Panc1 (cell line): Measurements from ENCODE around the gene CEP126. TPM values are rescaled to one million over a fixed set of nuclear protein-coding genes. Genes with fewer than 3 reads are reported as not detected.
A peak's percentile ranks its signal among the peaks of the same experiment; 100 is the strongest.

Experiments
- ATAC-seq: fragments of 200-7000 bp; cut with Tn5 transposase; 2 replicates; pipeline ENCODE4 v1.9.1; 2020; ENCODE audit warnings: mild to moderate bottlenecking, moderate library complexity
- BruUV-seq: library from RNA; stranded (reverse); fragments of 400-500 nt; replicated peaks from 2 replicates; lab custom pipeline; 2021; lab: Mats Ljungman, UMichigan
- CTCF ChIA-PET: fragments of 300-600 bp; sonication (Branson Sonifier 250); formaldehyde crosslinking; loops from one replicate; lab custom pipeline; 2022; ENCODE audit warnings: antibody characterized with exemption; lab: Charles Lee
- POLR2A ChIA-PET: fragments of 300-600 bp; sonication (Branson Sonifier 250); formaldehyde crosslinking; loops from one replicate; lab custom pipeline; 2022; ENCODE audit warnings: antibody characterized with exemption; lab: Charles Lee
- DNase-seq: peaks from one replicate; pipeline ENCODE4 v3.0.0-alpha.2; 2010; ENCODE audit warnings: low read depth, low spot score
- H3K27ac ChIP-seq: 2 replicates; pipeline ENCODE4 v1.5.1; 2011; ENCODE audit warnings: mild to moderate bottlenecking, low read length, inconsistent platforms
- H3K27me3 ChIP-seq: fragments of 200-500 bp; sonication (Bioruptor generic); 2 replicates; pipeline ENCODE4 v1.6.0; 2014; ENCODE audit warnings: low read length, inconsistent platforms; ENCODE audit not compliant: control insufficient read depth, insufficient read depth
- H3K36me3 ChIP-seq: fragments of 200-500 bp; sonication (Bioruptor generic); 2 replicates; pipeline ENCODE4 v1.5.1; 2014; ENCODE audit warnings: inconsistent platforms, mild to moderate bottlenecking, low read length, moderate library complexity; ENCODE audit not compliant: control insufficient read depth, insufficient read depth
- H3K4me1 ChIP-seq: 2 replicates; pipeline ENCODE4 v1.5.1; 2011; ENCODE audit warnings: inconsistent platforms, mild to moderate bottlenecking, low read length, moderate library complexity; ENCODE audit not compliant: control insufficient read depth, insufficient read depth
- H3K4me3 ChIP-seq, 2 experiments: 2 replicates each; pipeline ENCODE4 v1.5.1; 2011 to 2012; ENCODE audit warnings: low read depth in 2 of 2, low read length in 2 of 2, mild to moderate bottlenecking in 2 of 2, inconsistent platforms in 1 of 2, moderate library complexity in 1 of 2
- H3K9me3 ChIP-seq: fragments of 200-500 bp; sonication (Bioruptor generic); 2 replicates; pipeline ENCODE4 v1.5.1; 2014; ENCODE audit warnings: low read depth, mild to moderate bottlenecking, inconsistent platforms, low read length, moderate library complexity; ENCODE audit not compliant: control insufficient read depth, insufficient read depth
- CTCF ChIP-seq: fragments of 450-650 bp; IDR thresholded peaks from 2 replicates; pipeline ENCODE4 v1.5.1; 2017; ENCODE audit warnings: mild to moderate bottlenecking
- POLR2AphosphoS5 ChIP-seq: IDR thresholded peaks from 2 replicates; pipeline ENCODE4 v1.6.1; 2012; ENCODE audit warnings: mild to moderate bottlenecking, low read depth, low read length, moderate library complexity
- REST ChIP-seq, 2 experiments: IDR thresholded peaks; 2 replicates each; pipeline ENCODE4 v1.6.1; 2011 to 2012; ENCODE audit warnings: low read depth in 2 of 2, control low read depth in 1 of 2, low read length in 1 of 2, mild to moderate bottlenecking in 1 of 2, moderate library complexity in 1 of 2; ENCODE audit not compliant: insufficient read depth in 1 of 2
- SIN3A ChIP-seq: IDR thresholded peaks from 2 replicates; pipeline ENCODE4 v1.6.1; 2012; ENCODE audit warnings: low read depth, mild to moderate bottlenecking, low read length, moderate library complexity, borderline replicate concordance; ENCODE audit not compliant: insufficient read depth
- TCF7L2 ChIP-seq: IDR thresholded peaks from 2 replicates; pipeline ENCODE4 v1.6.1; 2011; ENCODE audit warnings: mild to moderate bottlenecking, low read depth, low read length, inconsistent platforms
- in situ Hi-C: cut with HindIII; loops from 2 replicates; pipeline ENCODE4 v1.10.0; 2016; ENCODE audit warnings: low sequenced_read_pairs, low pct_unique_long_range_greater_than_20kb
- intact Hi-C: fragments of 100-400 bp; cut with micrococcal nuclease; formaldehyde crosslinking; loops from one replicate; pipeline ENCODE4 v1.10.0; 2022; ENCODE audit not compliant: unreplicated experiment
- total RNA-seq: library from RNA; stranded (reverse); gene quantifications from one replicate; pipeline ENCODE4 v1.2.1, GENCODE V29; 2021; ENCODE audit not compliant: unreplicated experiment

Gene CEP126
- total RNA-seq, 1 experiment from 2014 or later = 6.6 TPM

DNA sequence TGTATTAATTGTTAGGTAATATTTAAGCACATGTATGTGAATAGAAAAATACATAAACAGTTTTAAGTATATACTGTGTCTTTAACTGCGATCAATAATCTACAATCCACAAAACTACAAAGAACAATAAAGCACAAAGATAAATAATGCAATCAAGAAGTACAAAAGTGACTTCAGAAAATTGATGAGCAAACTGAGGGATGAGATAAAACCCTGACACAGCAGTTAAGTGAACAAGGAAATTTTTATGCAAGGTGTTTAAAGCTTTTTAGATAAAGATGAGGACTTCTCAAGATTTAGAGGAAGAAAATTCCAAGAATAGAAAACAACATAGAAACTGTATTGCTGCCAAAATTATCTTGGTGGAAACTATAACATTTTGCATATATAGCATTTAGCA lies 60.0 kb downstream of the CEP126 start:
- no peaks in the 10 kb centered on the region for H3K27me3 ChIP-seq
- peaks cover 3% of the 10 kb centered on the region; the same call in 1 of the 2 replicates for H3K4me1 ChIP-seq
- no peak for TF ChIP-seq TCF7L2
- no peak for TF ChIP-seq POLR2AphosphoS5
- no peak for TF ChIP-seq CTCF
- no peak for TF ChIP-seq REST (IDR thresholded peaks at IDR 0.05; ENCODE audit: insufficient read depth in 1 of 2, low read depth in 2 of 2, low read length in 1 of 2)
- H3K36me3 ChIP-seq = no peaks in the 10 kb centered on the region
- H3K4me3 ChIP-seq = no peak overlapping the region
- H3K27ac ChIP-seq = peak overlapping the region; percentile 12; the same call in 1 of the 2 replicates
- intact Hi-C loops (loop anchor here (1.0 kb wide), 1 partner anchor 113 kb away; no protein-coding TSS in a partner anchor), in situ Hi-C loops (no loop called here)
- no peaks in the 10 kb centered on the region for H3K9me3 ChIP-seq
- ATAC-seq = no peak
- BruUV-seq = no TSS peak
- CTCF ChIA-PET = interaction anchor here (0.5 to 1.0 kb wide), 3 partner anchors 35 to 114 kb away, joined by 4 to 6 read pairs (median 5); no protein-coding TSS in a partner anchor
- no peak for DNase-seq
- POLR2A ChIA-PET = no interaction called here

- no TSS peak for BruUV-seq
- no peak for DNase-seq
Observed at GRCh38 chr11:101975734-101976133, 60.9 kb downstream of the CEP126 start.

More at GRCh38 chr11:101975734-101976133, 60.9 kb downstream of the CEP126 start:
- Histone ChIP-seq H3K36me3 (no peaks in the 10 kb centered on the region), H3K9me3 (no peaks in the 10 kb centered on the region), H3K4me1 (peaks cover 3% of the 10 kb centered on the region; the same call in 1 of the 2 replicates), H3K27ac (no peak overlapping the region; the same call in 1 of the 2 replicates), H3K27me3 (no peaks in the 10 kb centered on the region), H3K4me3 (no peak overlapping the region)
- ATAC-seq = no peak
- CTCF ChIA-PET = no interaction called here
- intact Hi-C loops = no loop called here
- in situ Hi-C loops = no loop called here
- POLR2A ChIA-PET = no interaction called here
- TF ChIP-seq REST (IDR thresholded peaks at IDR 0.05; ENCODE audit: insufficient read depth in 1 of 2, low read depth in 2 of 2, low read length in 1 of 2) (no peak), TCF7L2 (no peak), POLR2AphosphoS5 (no peak), SIN3A (no peak), CTCF (no peak)
